ENCODE data around the gene GSG1L2. TPM values are rescaled to one million over a fixed set of nuclear protein-coding genes. Genes with fewer than 3 reads are reported as not detected.

Gene GSG1L2
- total RNA-seq, 2 experiments from 2014 or later, result not detected

DNA sequence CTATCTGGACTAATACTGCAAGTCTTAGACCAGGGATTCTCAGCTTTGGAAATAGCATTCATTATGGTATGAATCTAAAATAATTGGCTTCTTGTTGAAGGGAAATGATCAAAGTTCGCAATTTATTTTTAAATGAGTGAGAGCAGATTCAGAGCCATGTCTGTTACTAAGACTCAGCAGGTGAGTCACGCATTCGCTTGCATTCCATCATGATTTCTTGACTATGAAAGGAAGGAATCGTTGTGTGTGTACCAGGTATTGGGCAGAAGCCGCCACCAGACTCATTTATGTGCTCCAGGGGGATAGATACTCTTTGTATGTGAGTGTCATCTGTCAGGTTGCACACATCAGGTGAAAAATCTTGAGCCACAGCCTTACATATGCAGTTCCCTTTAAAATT, 10.8 kb downstream of the GSG1L2 start:
- Mint-ChIP-seq H3K4me3 (no peak overlapping the region), H3K36me3 (ENCODE audit: low read depth) (no peaks in the 10 kb centered on the region), H3K4me1 (ENCODE audit: low read depth) (no peaks in the 10 kb centered on the region), H3K27ac (no peak overlapping the region), H3K9me3 (no peaks in the 10 kb centered on the region), H3K27me3 (no peaks in the 10 kb centered on the region)
- TF ChIP-seq, protein P1, sequence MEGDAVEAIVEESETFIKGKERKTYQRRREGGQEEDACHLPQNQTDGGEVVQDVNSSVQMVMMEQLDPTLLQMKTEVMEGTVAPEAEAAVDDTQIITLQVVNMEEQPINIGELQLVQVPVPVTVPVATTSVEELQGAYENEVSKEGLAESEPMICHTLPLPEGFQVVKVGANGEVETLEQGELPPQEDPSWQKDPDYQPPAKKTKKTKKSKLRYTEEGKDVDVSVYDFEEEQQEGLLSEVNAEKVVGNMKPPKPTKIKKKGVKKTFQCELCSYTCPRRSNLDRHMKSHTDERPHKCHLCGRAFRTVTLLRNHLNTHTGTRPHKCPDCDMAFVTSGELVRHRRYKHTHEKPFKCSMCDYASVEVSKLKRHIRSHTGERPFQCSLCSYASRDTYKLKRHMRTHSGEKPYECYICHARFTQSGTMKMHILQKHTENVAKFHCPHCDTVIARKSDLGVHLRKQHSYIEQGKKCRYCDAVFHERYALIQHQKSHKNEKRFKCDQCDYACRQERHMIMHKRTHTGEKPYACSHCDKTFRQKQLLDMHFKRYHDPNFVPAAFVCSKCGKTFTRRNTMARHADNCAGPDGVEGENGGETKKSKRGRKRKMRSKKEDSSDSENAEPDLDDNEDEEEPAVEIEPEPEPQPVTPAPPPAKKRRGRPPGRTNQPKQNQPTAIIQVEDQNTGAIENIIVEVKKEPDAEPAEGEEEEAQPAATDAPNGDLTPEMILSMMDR (IDR thresholded peaks at IDR 0.05), result no peak
- Histone ChIP-seq H3K27me3 (ENCODE audit: control insufficient read depth in 1 of 2, insufficient read depth in 2 of 2, low read length in 2 of 2) (no peaks in the 10 kb centered on the region), H3K27ac (ENCODE audit: low read depth in 1 of 2, low read length in 2 of 2) (no peak overlapping the region), H3K4me1 (ENCODE audit: insufficient read depth, low read length) (no peaks in the 10 kb centered on the region), H3K36me3 (ENCODE audit: insufficient read depth, low read length) (no peaks in the 10 kb centered on the region), H3K9me3 (ENCODE audit: control insufficient read depth in 1 of 2, insufficient read depth in 1 of 2, low read length in 2 of 2) (peaks cover 0 to 8% of the 10 kb centered on the region in 2 experiments), H3K4me3 (ENCODE audit: low read length) (no peak overlapping the region)
- intact Hi-C loops (cut with DNase I, micrococcal nuclease), result no loop called here
- ATAC-seq (ENCODE audit: poor library complexity) (no peak), DNase-seq (no peak)
- POLR2A ChIA-PET, result no interaction called here
- CTCF ChIA-PET, result no interaction called here

DNA sequence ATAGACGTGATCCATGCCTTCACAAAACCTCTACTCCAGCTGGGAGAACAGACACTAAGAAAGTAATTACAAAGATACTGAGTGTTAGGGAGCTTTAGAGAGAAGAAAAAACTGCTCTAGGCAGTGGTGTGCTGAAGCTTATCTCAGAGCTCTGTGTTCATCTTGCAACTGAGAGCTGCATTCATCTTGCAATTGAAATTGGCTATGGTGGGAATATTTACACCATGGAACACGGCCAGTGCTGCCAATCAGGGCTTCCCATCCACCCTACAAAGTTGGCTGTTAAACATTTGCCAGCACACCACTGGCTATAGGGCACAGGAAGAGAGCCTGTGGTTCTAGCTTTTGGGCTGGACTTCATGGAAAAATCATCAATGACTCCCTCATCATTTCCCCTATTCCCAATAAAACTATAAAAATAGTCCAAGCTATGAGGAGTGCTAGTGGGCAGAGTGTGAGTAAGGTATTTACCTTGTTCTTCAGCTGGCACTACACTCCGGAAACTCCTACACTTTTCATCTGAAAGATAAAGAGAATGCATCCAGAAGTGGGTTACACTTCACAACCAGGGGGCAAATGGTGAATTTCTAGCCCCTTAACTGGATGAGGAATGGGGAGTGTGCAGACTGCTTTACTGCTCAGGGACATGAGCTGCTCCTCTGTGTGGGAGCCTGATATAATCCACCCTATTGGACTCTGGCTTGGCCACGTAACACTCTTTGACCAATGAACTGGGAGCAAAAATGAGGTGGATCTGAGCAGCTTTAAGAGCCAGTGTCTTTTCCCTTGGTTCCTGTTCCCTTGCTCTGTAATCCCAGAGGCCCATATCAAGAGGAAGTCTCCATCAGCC, 11.6 kb downstream of the GSG1L2 start:
- ChIA-PET CTCF (no interaction called here), POLR2A (no interaction called here)
- Histone ChIP-seq H3K4me1 (ENCODE audit: insufficient read depth, low read length) (no peaks in the 10 kb centered on the region), H3K9me3 (ENCODE audit: control insufficient read depth in 1 of 2, insufficient read depth in 1 of 2, low read length in 2 of 2) (peaks cover 0 to 8% of the 10 kb centered on the region in 2 experiments), H3K27ac (ENCODE audit: low read depth in 1 of 2, low read length in 2 of 2) (no peak overlapping the region), H3K4me3 (ENCODE audit: low read length) (no peak overlapping the region), H3K36me3 (ENCODE audit: insufficient read depth, low read length) (no peaks in the 10 kb centered on the region), H3K27me3 (ENCODE audit: control insufficient read depth in 1 of 2, insufficient read depth in 2 of 2, low read length in 2 of 2) (no peaks in the 10 kb centered on the region)
- Mint-ChIP-seq H3K27ac (no peak overlapping the region), H3K9me3 (no peaks in the 10 kb centered on the region), H3K4me1 (ENCODE audit: low read depth) (no peaks in the 10 kb centered on the region), H3K36me3 (ENCODE audit: low read depth) (no peaks in the 10 kb centered on the region), H3K27me3 (no peaks in the 10 kb centered on the region), H3K4me3 (no peak overlapping the region)
- ATAC-seq (ENCODE audit: poor library complexity) (no peak), DNase-seq (no peak)
- TF ChIP-seq, protein P1 (IDR thresholded peaks at IDR 0.05), result no peak
- intact Hi-C loops (cut with DNase I, micrococcal nuclease), result no loop called here

DNA sequence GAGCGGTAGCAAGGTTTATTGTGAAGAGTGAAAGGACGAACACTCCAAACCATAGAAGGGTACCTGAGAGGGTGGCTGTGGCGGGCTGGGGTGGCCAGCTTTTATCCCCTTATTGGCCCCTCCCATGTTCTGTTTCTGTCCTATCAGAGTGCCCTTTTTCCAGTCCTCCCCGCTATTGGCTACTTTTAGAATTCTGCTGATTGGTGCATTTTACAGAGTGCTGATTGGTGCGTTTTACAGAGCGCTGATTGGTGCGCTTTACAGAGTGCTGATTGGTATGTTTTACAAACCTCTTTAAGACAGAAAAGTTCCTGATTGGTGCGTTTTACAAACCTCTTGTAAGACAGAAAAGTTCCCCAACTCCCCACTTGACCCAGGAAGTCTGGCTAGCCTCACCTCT, 12.5 kb downstream of the GSG1L2 start:
- H3K9me3 Mint-ChIP-seq, result no peaks in the 10 kb centered on the region
- ChIA-PET POLR2A (no interaction called here), CTCF (no interaction called here)
- Histone ChIP-seq H3K9me3 (ENCODE audit: control insufficient read depth in 1 of 2, insufficient read depth in 1 of 2, low read length in 2 of 2) (peaks cover 0 to 8% of the 10 kb centered on the region in 2 experiments), H3K27me3 (ENCODE audit: control insufficient read depth in 1 of 2, insufficient read depth in 2 of 2, low read length in 2 of 2) (no peaks in the 10 kb centered on the region), H3K27ac (ENCODE audit: low read depth in 1 of 2, low read length in 2 of 2) (no peak overlapping the region), H3K36me3 (ENCODE audit: insufficient read depth, low read length) (no peaks in the 10 kb centered on the region), H3K4me3 (ENCODE audit: low read length) (no peak overlapping the region), H3K4me1 (ENCODE audit: insufficient read depth, low read length) (no peaks in the 10 kb centered on the region)
- no peaks in the 10 kb centered on the region for H3K27me3 Mint-ChIP-seq
- H3K27ac Mint-ChIP-seq, result no peak overlapping the region
- intact Hi-C loops (cut with DNase I, micrococcal nuclease), result no loop called here
- TF ChIP-seq, protein P1 (IDR thresholded peaks at IDR 0.05), result no peak
- H3K36me3 Mint-ChIP-seq (ENCODE audit: low read depth), result no peaks in the 10 kb centered on the region
- no peak for DNase-seq
- H3K4me3 Mint-ChIP-seq, result no peak overlapping the region
- no peaks in the 10 kb centered on the region for H3K4me1 Mint-ChIP-seq (ENCODE audit: low read depth)
- no peak for ATAC-seq (ENCODE audit: poor library complexity)

Measured in CD4-positive, alpha-beta T cell (primary cell).